ENCODE results near the gene DNAH1.

The DNAH1 gene

DNA sequence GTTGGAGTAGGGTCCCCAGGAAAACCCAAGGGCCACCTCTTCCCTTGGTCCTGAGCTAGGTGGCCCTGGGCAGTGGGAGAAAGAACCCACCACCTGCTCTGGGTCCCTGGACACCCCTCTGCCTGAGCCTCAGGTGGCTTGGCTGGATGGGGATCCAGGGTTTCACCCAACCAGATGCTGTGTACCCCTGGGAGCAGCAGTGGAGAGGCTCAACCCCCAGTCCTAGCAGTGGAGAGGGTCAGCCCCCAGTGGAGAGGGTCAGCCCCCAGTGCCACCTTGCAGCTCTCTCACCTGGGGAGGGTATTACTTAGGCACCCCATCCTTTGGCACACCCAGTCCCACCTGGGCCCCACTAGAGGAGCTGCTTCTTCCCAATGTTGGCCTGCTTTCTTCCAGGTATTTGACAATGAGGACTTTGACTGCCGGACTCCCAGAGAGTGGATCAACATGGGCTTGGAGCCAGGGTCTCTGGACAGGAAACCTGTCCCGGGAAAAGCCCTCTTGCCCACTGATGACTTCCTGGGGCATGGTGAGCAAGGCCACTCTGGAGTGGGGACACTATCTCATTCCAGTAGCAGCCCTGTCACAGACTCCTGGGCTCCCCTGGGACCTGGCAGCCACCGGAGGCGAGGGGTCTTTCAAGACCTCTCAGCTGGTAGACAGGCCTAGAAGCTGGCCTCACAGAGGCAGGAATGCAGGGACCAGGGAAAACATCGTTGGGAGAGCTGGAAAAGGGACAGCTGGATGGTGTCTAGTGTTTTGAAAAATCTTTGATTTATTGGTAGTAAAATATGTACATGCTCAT, 11.6 kb downstream of the DNAH1 start:
- TF ChIP-seq, protein P1, sequence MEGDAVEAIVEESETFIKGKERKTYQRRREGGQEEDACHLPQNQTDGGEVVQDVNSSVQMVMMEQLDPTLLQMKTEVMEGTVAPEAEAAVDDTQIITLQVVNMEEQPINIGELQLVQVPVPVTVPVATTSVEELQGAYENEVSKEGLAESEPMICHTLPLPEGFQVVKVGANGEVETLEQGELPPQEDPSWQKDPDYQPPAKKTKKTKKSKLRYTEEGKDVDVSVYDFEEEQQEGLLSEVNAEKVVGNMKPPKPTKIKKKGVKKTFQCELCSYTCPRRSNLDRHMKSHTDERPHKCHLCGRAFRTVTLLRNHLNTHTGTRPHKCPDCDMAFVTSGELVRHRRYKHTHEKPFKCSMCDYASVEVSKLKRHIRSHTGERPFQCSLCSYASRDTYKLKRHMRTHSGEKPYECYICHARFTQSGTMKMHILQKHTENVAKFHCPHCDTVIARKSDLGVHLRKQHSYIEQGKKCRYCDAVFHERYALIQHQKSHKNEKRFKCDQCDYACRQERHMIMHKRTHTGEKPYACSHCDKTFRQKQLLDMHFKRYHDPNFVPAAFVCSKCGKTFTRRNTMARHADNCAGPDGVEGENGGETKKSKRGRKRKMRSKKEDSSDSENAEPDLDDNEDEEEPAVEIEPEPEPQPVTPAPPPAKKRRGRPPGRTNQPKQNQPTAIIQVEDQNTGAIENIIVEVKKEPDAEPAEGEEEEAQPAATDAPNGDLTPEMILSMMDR (IDR thresholded peaks at IDR 0.05; ENCODE audit: poor library complexity, severe bottlenecking) = no peak
- Histone ChIP-seq H3K36me3 (ENCODE audit: low read depth) (no peaks in the 10 kb centered on the region), H3K27ac (ENCODE audit: poor library complexity, severe bottlenecking) (no peak overlapping the region), H3K4me1 (ENCODE audit: insufficient read depth, poor library complexity, severe bottlenecking) (peaks cover 3% of the 10 kb centered on the region), H3K4me3 (ENCODE audit: severe bottlenecking) (no peak overlapping the region), H3K27me3 (ENCODE audit: insufficient read depth, poor library complexity, severe bottlenecking) (no peaks in the 10 kb centered on the region), H3K9me3 (ENCODE audit: severe bottlenecking) (no peaks in the 10 kb centered on the region)
- no peak for ATAC-seq (ENCODE audit: low read depth)
- DNase-seq (ENCODE audit: low spot score) = no peak

DNA sequence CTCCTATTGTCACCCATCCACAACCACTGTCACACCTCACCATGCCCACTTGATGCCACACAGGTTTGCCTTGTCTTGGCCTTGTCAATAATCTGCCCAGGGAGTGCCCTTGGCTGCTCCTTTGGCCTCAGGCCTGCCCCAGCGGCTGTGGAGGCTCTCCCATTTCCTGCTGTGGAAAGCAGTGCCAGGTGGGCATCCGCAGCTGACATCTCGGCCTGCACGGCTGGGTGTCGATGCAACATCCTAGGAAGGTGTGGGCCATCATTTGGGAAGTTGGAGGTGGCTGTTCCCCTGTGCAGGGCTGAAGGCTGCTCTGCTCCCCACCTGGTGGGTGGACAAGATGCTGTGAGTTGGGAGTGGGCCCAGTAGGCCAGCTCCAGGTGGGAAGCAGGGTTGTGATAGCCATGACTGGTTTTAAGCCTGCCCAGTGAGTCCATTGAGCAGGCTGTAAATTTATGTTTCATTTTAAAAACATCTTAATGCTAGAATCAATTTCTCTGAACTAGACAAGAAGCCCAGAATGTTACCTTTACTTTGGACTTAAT, 12.5 kb downstream of the DNAH1 start:
- ATAC-seq (ENCODE audit: low read depth) (no peak), DNase-seq (ENCODE audit: low spot score) (no peak)
- Histone ChIP-seq H3K4me3 (ENCODE audit: severe bottlenecking) (no peak overlapping the region), H3K27me3 (ENCODE audit: insufficient read depth, poor library complexity, severe bottlenecking) (no peaks in the 10 kb centered on the region), H3K27ac (ENCODE audit: poor library complexity, severe bottlenecking) (no peak overlapping the region), H3K36me3 (ENCODE audit: low read depth) (no peaks in the 10 kb centered on the region), H3K9me3 (ENCODE audit: severe bottlenecking) (no peaks in the 10 kb centered on the region), H3K4me1 (ENCODE audit: insufficient read depth, poor library complexity, severe bottlenecking) (peaks cover 3% of the 10 kb centered on the region)
- TF ChIP-seq, protein P1 (IDR thresholded peaks at IDR 0.05; ENCODE audit: poor library complexity, severe bottlenecking) = no peak

DNA sequence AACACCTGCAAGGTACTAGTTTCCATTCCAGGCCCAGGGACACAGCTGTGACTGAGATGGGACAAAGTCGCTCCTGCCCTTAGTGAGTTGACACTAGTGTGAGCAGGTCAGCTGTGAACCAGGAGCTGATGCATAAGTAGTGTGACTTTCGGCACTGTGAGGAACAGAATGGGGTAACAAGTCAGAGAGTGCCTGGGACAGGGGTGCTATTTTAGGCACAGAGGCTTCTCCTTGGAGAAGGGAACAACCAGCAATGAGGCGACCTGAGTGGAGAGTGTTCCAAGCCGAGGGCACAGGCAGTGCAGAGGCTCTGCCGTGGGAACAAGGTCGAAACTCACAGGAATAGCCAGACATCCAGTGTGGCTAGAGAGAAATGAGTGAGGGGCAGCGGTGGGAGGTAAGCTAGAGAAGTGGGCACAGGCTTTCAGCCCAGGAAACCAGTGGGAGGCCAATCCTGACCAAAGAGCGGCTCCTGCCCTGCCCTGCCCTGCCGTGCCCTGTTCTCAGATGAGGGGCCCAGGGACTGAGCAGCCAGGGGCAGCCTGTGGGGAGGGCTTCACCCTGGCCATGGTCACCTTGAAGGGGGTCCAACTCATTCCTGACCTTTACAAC, 14.2 kb downstream of the DNAH1 start:
- TF ChIP-seq, protein P1 (IDR thresholded peaks at IDR 0.05; ENCODE audit: poor library complexity, severe bottlenecking) = no peak
- DNase-seq (ENCODE audit: low spot score) = no peak
- no peak overlapping the region for H3K4me3 ChIP-seq (ENCODE audit: severe bottlenecking)
- no peak for ATAC-seq (ENCODE audit: low read depth)
- H3K4me1 ChIP-seq (ENCODE audit: insufficient read depth, poor library complexity, severe bottlenecking) = peaks cover 8% of the 10 kb centered on the region
- H3K9me3 ChIP-seq (ENCODE audit: severe bottlenecking) = no peaks in the 10 kb centered on the region
- H3K36me3 ChIP-seq (ENCODE audit: low read depth) = no peaks in the 10 kb centered on the region
- H3K27me3 ChIP-seq (ENCODE audit: insufficient read depth, poor library complexity, severe bottlenecking) = no peaks in the 10 kb centered on the region
- H3K27ac ChIP-seq (ENCODE audit: poor library complexity, severe bottlenecking) = no peak overlapping the region

DNA sequence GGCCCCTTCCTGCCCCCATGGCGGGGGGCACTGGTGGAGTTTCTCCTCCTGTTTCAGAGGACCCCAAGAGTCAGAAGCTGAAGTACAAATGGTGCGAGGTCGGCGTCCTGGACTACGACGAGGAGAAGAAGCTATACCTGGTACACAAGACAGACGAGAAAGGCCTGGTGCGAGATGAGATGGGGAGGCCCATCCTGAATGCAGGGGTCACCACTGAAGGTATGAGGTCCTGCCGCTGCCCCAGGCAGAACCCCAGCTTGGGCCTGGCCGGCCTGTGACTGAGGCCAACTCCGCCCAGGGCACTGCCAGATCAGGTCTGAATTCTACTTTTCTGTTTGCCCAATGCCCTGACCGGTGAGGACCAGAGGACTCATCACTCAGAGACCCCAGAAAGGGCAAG, 15.0 kb downstream of the DNAH1 start:
- DNase-seq (ENCODE audit: low spot score) (no peak), ATAC-seq (ENCODE audit: low read depth) (no peak)
- Histone ChIP-seq H3K9me3 (ENCODE audit: severe bottlenecking) (no peaks in the 10 kb centered on the region), H3K27ac (ENCODE audit: poor library complexity, severe bottlenecking) (no peak overlapping the region), H3K27me3 (ENCODE audit: insufficient read depth, poor library complexity, severe bottlenecking) (no peaks in the 10 kb centered on the region), H3K4me3 (ENCODE audit: severe bottlenecking) (no peak overlapping the region), H3K36me3 (ENCODE audit: low read depth) (no peaks in the 10 kb centered on the region), H3K4me1 (ENCODE audit: insufficient read depth, poor library complexity, severe bottlenecking) (peaks cover 8% of the 10 kb centered on the region)
- TF ChIP-seq, protein P1 (IDR thresholded peaks at IDR 0.05; ENCODE audit: poor library complexity, severe bottlenecking) = no peak

Measured in RWPE2 (cell line).